Natural killer cell (primary cell): ENCODE results near the gene ATP8A1. TPM values are rescaled to one million over a fixed set of nuclear protein-coding genes. Genes with fewer than 3 reads are reported as not detected.

ENCODE experiments used
- ATAC-seq, 3 donors: fragments of 150-1000 bp in 2 of 3; fragments of 200-7000 bp in 1 of 3; cut with Tn5 transposase; 1 replicate in 1 of 3; 2 replicates in 2 of 3; pipeline ENCODE4 v1.10.0; 2021; ENCODE audit warnings: mild to moderate bottlenecking in 2 of 3, moderate library complexity in 2 of 3
- DNase-seq, 2 donors: peaks; one replicate each; pipeline versions ENCODE4 v3.0.0 to v3.0.0-alpha.2; 2013 to 2021; ENCODE audit warnings: mixed read lengths in 1 of 2
- H3K27ac ChIP-seq: one replicate; pipeline ENCODE4 v1.5.1; 2013; ENCODE audit warnings: mild to moderate bottlenecking, low read length
- H3K27me3 ChIP-seq: one replicate; pipeline ENCODE4 v1.6.1; 2013; ENCODE audit warnings: low read length; ENCODE audit not compliant: control insufficient read depth, insufficient read depth
- H3K36me3 ChIP-seq: one replicate; pipeline ENCODE4 v1.6.1; 2013; ENCODE audit warnings: low read length; ENCODE audit not compliant: control insufficient read depth, insufficient read depth
- H3K4me1 ChIP-seq: one replicate; pipeline ENCODE4 v1.6.1; 2013; ENCODE audit warnings: low read length; ENCODE audit not compliant: control insufficient read depth, insufficient read depth
- H3K4me3 ChIP-seq: one replicate; pipeline ENCODE4 v1.5.1; 2013; ENCODE audit warnings: low read length
- H3K9me3 ChIP-seq: one replicate; pipeline ENCODE4 v1.6.1; 2013; ENCODE audit warnings: low read length; ENCODE audit not compliant: control insufficient read depth, insufficient read depth
- H3K27ac Mint-ChIP-seq, 2 donors: one replicate each; pipeline ENCODE4 v1.8.0; 2022; ENCODE audit warnings: mild to moderate bottlenecking in 2 of 2, mixed read lengths in 2 of 2, moderate library complexity in 1 of 2
- H3K27me3 Mint-ChIP-seq, 2 donors: one replicate each; pipeline ENCODE4 v1.8.0; 2022; ENCODE audit warnings: low read depth in 2 of 2, mixed read lengths in 2 of 2
- H3K36me3 Mint-ChIP-seq: one replicate; pipeline ENCODE4 v1.8.0; 2022; ENCODE audit warnings: mixed read lengths
- H3K4me1 Mint-ChIP-seq, 2 donors: one replicate each; pipeline ENCODE4 v1.8.0; 2022; ENCODE audit warnings: mixed read lengths in 2 of 2
- H3K4me3 Mint-ChIP-seq: one replicate; pipeline ENCODE4 v1.8.0; 2022; ENCODE audit warnings: mild to moderate bottlenecking, moderate library complexity, mixed read lengths
- H3K9me3 Mint-ChIP-seq, 2 donors: one replicate each; pipeline ENCODE4 v1.8.0; 2022; ENCODE audit warnings: mixed read lengths in 2 of 2
- WGBS: methylation state at CpG from one replicate; pipeline ENCODE4 v1.1.7; 2013; ENCODE audit warnings: missing lambda C conversion rate; ENCODE audit not compliant: insufficient coverage; 5-methylcytosine and 5-hydroxymethylcytosine counted together
- intact Hi-C: fragments of 100-400 bp; cut with micrococcal nuclease; formaldehyde crosslinking; loops from one replicate; pipeline ENCODE4 v1.14.2; 2022
- total RNA-seq, 4 donors: library from RNA; stranded (reverse); fragments of 120-200 nt in 1 of 4; gene quantifications; one replicate each; pipeline versions ENCODE4 v1.2.3 to v1.2.4, GENCODE V29; 2013 to 2022
- TF ChIP-seq, protein P1 (sequence below): fragments of 200-600 bp; IDR thresholded peaks from one replicate; pipeline ENCODE4 v1.8.0; 2022; ENCODE audit warnings: antibody characterized with exemption

Gene ATP8A1
- total RNA-seq, 3 donors from 2014 or later (not counting 1 experiment from before 2014, with no cell fraction given): 84.8 to 156 (median 147) TPM

DNA sequence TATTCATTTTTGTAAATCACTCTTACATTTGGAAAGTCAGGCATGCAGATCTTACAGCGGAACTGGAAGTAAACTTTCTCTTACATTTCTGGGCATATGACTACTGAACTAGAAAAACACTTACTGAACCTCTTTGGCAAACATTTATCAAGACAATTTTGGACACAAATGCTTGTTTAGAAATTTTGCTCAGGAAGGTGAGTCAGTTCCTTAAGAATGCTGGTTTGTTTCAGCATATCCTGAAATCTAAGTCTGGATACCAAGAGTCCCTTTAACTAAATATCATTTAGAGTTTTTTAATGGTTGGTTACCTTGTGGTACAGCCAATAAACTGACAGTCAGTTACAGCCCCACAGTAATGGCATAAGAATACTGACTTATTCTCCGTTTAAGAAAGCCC is 244.7 kb downstream of the ATP8A1 start:
- no peaks in the 10 kb centered on the region for H3K9me3 Mint-ChIP-seq
- DNase-seq: no peak
- H3K36me3 ChIP-seq: peaks cover 39% of the 10 kb centered on the region
- H3K27ac ChIP-seq: no peak overlapping the region
- peaks cover 0 to 11% of the 10 kb centered on the region in 2 donors for H3K4me1 Mint-ChIP-seq
- TF ChIP-seq, protein P1, sequence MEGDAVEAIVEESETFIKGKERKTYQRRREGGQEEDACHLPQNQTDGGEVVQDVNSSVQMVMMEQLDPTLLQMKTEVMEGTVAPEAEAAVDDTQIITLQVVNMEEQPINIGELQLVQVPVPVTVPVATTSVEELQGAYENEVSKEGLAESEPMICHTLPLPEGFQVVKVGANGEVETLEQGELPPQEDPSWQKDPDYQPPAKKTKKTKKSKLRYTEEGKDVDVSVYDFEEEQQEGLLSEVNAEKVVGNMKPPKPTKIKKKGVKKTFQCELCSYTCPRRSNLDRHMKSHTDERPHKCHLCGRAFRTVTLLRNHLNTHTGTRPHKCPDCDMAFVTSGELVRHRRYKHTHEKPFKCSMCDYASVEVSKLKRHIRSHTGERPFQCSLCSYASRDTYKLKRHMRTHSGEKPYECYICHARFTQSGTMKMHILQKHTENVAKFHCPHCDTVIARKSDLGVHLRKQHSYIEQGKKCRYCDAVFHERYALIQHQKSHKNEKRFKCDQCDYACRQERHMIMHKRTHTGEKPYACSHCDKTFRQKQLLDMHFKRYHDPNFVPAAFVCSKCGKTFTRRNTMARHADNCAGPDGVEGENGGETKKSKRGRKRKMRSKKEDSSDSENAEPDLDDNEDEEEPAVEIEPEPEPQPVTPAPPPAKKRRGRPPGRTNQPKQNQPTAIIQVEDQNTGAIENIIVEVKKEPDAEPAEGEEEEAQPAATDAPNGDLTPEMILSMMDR: no peak
- intact Hi-C loops: no loop called here
- H3K27ac Mint-ChIP-seq: no peak overlapping the region
- H3K27me3 ChIP-seq: no peaks in the 10 kb centered on the region
- H3K4me1 ChIP-seq: no peaks in the 10 kb centered on the region
- H3K27me3 Mint-ChIP-seq: no peaks in the 10 kb centered on the region
- ATAC-seq: no peak
- no peak overlapping the region for H3K4me3 Mint-ChIP-seq
- H3K4me3 ChIP-seq: no peak overlapping the region
- peaks cover 21% of the 10 kb centered on the region for H3K36me3 Mint-ChIP-seq
- no peaks in the 10 kb centered on the region for H3K9me3 ChIP-seq
- WGBS: 100% methylated on average over 2 of the region's 2 CpGs

DNA sequence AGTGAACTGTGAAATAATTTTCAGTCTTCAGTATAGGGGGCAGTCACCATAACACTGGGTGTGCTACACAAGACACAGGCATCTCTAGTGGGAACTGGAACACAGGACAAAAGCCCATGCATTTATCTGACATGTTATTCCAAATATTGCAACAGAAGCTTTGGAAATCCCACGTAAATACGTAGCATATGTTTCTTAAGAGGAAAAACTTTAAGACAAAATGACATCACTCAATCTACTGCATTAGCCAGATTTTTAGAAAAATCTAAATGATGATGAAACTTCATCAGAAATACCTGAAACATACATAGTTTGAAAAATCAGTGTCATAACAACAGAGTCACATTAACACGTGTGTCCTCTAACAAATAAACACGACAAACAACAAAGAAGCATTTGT is 245.1 kb downstream of the ATP8A1 start:
- Mint-ChIP-seq H3K4me1 (peaks cover 0 to 11% of the 10 kb centered on the region in 2 donors), H3K9me3 (no peaks in the 10 kb centered on the region), H3K36me3 (peaks cover 21% of the 10 kb centered on the region), H3K27ac (no peak overlapping the region), H3K27me3 (no peaks in the 10 kb centered on the region), H3K4me3 (no peak overlapping the region)
- DNase-seq (no peak), ATAC-seq (no peak)
- Histone ChIP-seq H3K27me3 (no peaks in the 10 kb centered on the region), H3K27ac (no peak overlapping the region), H3K9me3 (no peaks in the 10 kb centered on the region), H3K4me1 (no peaks in the 10 kb centered on the region), H3K36me3 (peaks cover 41% of the 10 kb centered on the region), H3K4me3 (no peak overlapping the region)
- 100% methylated on average over 4 of the region's 4 CpGs for WGBS
- TF ChIP-seq, protein P1: no peak
- intact Hi-C loops: no loop called here

DNA sequence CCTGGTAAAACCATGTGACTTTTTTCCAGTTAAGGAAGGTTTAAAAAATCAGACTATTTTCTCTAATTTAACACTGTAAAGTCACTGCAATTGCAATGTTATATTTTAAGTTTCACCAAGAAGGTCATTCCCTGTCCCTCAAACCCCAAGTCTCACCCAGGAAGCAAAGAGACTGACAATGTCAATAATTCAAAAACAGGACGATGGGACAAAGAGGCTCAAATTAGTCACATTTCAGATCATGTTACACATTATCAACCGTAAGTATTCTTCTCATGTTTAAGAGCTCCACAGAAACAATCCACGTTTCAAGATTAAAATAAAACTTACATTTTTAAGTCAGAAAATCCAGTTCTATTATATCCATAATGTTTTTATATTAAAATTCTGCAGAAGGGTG is 246.5 kb downstream of the ATP8A1 start:
- intact Hi-C loops: no loop called here
- Histone ChIP-seq H3K4me3 (no peak overlapping the region), H3K27me3 (no peaks in the 10 kb centered on the region), H3K36me3 (peaks cover 38% of the 10 kb centered on the region), H3K4me1 (no peaks in the 10 kb centered on the region), H3K9me3 (no peaks in the 10 kb centered on the region), H3K27ac (no peak overlapping the region)
- Mint-ChIP-seq H3K4me3 (no peak overlapping the region), H3K36me3 (peaks cover 21% of the 10 kb centered on the region), H3K27ac (no peak overlapping the region), H3K9me3 (no peaks in the 10 kb centered on the region), H3K4me1 (peaks cover 0 to 5% of the 10 kb centered on the region in 2 donors), H3K27me3 (no peaks in the 10 kb centered on the region)
- no peak for DNase-seq
- TF ChIP-seq, protein P1: no peak
- ATAC-seq: no peak
- WGBS: 94% methylated on average over 2 of the region's 3 CpGs

DNA sequence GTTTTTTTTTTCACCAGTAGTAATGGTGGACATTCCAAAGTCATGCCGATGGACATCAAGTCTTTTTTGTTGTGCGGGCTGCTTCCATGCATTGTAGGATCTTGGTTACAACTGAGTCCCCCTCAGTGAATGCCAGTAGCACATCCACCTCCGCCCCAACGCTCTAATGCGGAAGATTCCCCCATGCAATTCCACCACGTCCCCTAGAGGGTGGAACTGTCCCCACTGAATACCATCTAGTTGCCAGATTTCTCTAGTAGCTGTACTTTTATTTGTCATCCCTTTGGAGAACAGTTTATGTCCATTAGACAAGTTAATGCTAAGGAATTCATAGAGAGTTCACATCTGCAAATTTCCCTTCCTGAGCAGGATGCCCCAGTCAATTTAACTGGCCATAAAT is 252.9 kb downstream of the ATP8A1 start:
- peaks cover 3% of the 10 kb centered on the region for H3K4me1 ChIP-seq
- WGBS: 84% methylated on average over 6 of the region's 6 CpGs
- no peaks in the 10 kb centered on the region for H3K36me3 Mint-ChIP-seq
- peaks cover 28 to 29% of the 10 kb centered on the region in 2 donors for H3K27me3 Mint-ChIP-seq
- peaks cover 1 to 6% of the 10 kb centered on the region in 2 donors for H3K4me1 Mint-ChIP-seq
- ATAC-seq: no peak
- no peaks in the 10 kb centered on the region for H3K9me3 Mint-ChIP-seq
- no peak for DNase-seq
- H3K9me3 ChIP-seq: no peaks in the 10 kb centered on the region
- intact Hi-C loops: no loop called here
- H3K27ac Mint-ChIP-seq: no peak overlapping the region
- no peak overlapping the region for H3K4me3 Mint-ChIP-seq
- H3K27ac ChIP-seq: no peak overlapping the region
- TF ChIP-seq, protein P1: no peak
- peaks cover 3% of the 10 kb centered on the region for H3K36me3 ChIP-seq
- H3K4me3 ChIP-seq: no peak overlapping the region
- peaks cover 6% of the 10 kb centered on the region for H3K27me3 ChIP-seq
